Measurements from ENCODE around the gene DNAJC5. TPM values are rescaled to one million over a fixed set of nuclear protein-coding genes. Genes with fewer than 3 reads are reported as not detected.

Gene DNAJC5
- total RNA-seq, 1 donor from 2014 or later, result 41.4 TPM

- no peak for ATAC-seq
- intact Hi-C loops (cut with DNase I), result no loop called here
- DNase-seq (ENCODE audit: missing footprints), result peak; percentile 27
These were observed 48.8 kb downstream of the DNAJC5 start for GRCh38 chr20:63943808-63944077.

- ATAC-seq, result no peak
- intact Hi-C loops (cut with DNase I), result no loop called here
- DNase-seq (ENCODE audit: missing footprints), result no peak
These were observed 49.4 kb downstream of the DNAJC5 start for GRCh38 chr20:63944078-63944941.

- intact Hi-C loops (cut with DNase I), result no loop called here
These were observed 50.2 kb downstream of the DNAJC5 start for GRCh38 chr20:63945031-63945658.

GRCh38 chr20:63945921-63946920 is 51.3 kb downstream of the DNAJC5 start:
- intact Hi-C loops (cut with DNase I), result no loop called here
- ATAC-seq (no peak), DNase-seq (ENCODE audit: missing footprints) (peak; percentile 62)

More at GRCh38 chr20:63945031-63945658, 50.2 kb downstream of the DNAJC5 start:
- ATAC-seq (no peak), DNase-seq (ENCODE audit: missing footprints) (no peak)

GRCh38 chr20:63946986-63947637 is 52.2 kb downstream of the DNAJC5 start:
- DNase-seq (ENCODE audit: missing footprints) (peak; percentile 84), ATAC-seq (peak; percentile 4)
- intact Hi-C loops (cut with DNase I), result no loop called here

- DNase-seq (ENCODE audit: missing footprints), result peak; percentile 72
- intact Hi-C loops (cut with DNase I), result no loop called here
- ATAC-seq, result no peak
These were observed 52.9 kb downstream of the DNAJC5 start for GRCh38 chr20:63947638-63948456.

- DNase-seq (ENCODE audit: missing footprints) (no peak), ATAC-seq (peak; percentile 37)
These were observed 55.9 kb downstream of the DNAJC5 start for GRCh38 chr20:63950701-63951397.

GRCh38 chr20:63951398-63952209 is 56.7 kb downstream of the DNAJC5 start:
- DNase-seq (ENCODE audit: missing footprints), result no peak
- ATAC-seq, result peak; percentile 3
- intact Hi-C loops (cut with DNase I), result loop anchor here (1.0 kb wide), 1 partner anchor 20 kb away; no protein-coding TSS in a partner anchor

More at GRCh38 chr20:63950701-63951397, 55.9 kb downstream of the DNAJC5 start:
- intact Hi-C loops (cut with DNase I), result loop anchor here (1.0 kb wide), 1 partner anchor 20 kb away; no protein-coding TSS in a partner anchor

GRCh38 chr20:63952210-63952535 is 57.2 kb downstream of the DNAJC5 start:
- ATAC-seq (no peak), DNase-seq (ENCODE audit: missing footprints) (no peak)
- intact Hi-C loops (cut with DNase I), result no loop called here

- ATAC-seq (no peak), DNase-seq (ENCODE audit: missing footprints) (no peak)
- intact Hi-C loops (cut with DNase I), result no loop called here
These were observed 57.8 kb downstream of the DNAJC5 start for GRCh38 chr20:63952769-63953168.

- DNase-seq (ENCODE audit: missing footprints) (no peak), ATAC-seq (no peak)
- intact Hi-C loops (cut with DNase I), result no loop called here
These were observed 59.0 kb downstream of the DNAJC5 start for GRCh38 chr20:63953764-63954429.

GRCh38 chr20:63955281-63955826 is 60.4 kb downstream of the DNAJC5 start:
- ATAC-seq (peak; percentile 21), DNase-seq (ENCODE audit: missing footprints) (peak; percentile 83)
- intact Hi-C loops (cut with DNase I), result no loop called here

- intact Hi-C loops (cut with DNase I), result no loop called here
- ATAC-seq (peak; percentile 87), DNase-seq (ENCODE audit: missing footprints) (peak; percentile 97)
These were observed 61.1 kb downstream of the DNAJC5 start, which contains the start of gene UCKL1 for GRCh38 chr20:63955827-63956663. TSS of gene UCKL1 (minus strand) at chr20:63956416. CDS start at chr20:63956372, 44 bp downstream.

- intact Hi-C loops (cut with DNase I), result no loop called here
- ATAC-seq, result no peak
- no peak for DNase-seq (ENCODE audit: missing footprints)
These were observed 61.7 kb downstream of the DNAJC5 start for GRCh38 chr20:63956664-63957003.
